Raji (cell line): ENCODE measurements around the gene LMBR1.

Experiments used
- POLR2A ChIP-seq: IDR thresholded peaks from 2 replicates; pipeline ENCODE4 v1.6.1; 2011; ENCODE audit warnings: low read depth, low read length, control low read depth; ENCODE audit not compliant: insufficient read depth

Gene LMBR1

DNA sequence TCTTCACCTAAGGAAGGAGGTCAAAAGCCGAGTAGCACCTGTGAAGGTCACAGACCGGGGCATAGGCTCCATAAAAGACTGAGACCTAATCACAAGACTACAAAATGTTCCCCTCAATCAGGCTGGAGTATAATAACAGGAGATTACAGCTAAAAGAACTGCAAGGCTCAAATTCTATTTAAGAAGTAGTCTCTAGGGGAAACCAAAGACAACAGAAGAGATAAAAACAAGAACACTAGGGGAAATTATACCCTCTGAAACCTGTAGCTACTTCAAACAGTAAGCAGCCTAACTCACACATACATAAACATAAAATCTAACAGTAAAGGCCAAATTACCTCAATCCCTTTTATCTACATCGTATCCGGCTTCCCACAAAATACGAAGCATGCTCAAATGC lies 38.3 kb downstream of the LMBR1 start:
- no peak for TF ChIP-seq POLR2A

DNA sequence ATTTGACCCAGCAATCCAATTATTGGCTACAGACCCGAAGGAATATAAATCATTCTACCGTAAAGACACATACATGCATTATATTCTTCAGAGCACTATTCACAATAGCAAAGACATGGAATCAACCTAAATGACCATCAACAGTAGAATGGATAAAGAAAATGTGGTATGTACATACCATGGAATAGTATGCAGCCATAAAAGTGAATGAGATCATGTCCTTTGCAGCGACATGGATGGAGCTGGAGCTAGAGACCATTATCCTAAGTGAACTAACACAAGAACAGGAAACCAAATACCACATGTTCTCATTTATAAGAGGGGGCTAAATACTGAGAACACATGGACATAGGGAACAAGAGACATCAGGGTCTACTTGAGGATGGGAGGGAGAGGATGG lies 44.0 kb downstream of the LMBR1 start:
- no peak for TF ChIP-seq POLR2A

DNA sequence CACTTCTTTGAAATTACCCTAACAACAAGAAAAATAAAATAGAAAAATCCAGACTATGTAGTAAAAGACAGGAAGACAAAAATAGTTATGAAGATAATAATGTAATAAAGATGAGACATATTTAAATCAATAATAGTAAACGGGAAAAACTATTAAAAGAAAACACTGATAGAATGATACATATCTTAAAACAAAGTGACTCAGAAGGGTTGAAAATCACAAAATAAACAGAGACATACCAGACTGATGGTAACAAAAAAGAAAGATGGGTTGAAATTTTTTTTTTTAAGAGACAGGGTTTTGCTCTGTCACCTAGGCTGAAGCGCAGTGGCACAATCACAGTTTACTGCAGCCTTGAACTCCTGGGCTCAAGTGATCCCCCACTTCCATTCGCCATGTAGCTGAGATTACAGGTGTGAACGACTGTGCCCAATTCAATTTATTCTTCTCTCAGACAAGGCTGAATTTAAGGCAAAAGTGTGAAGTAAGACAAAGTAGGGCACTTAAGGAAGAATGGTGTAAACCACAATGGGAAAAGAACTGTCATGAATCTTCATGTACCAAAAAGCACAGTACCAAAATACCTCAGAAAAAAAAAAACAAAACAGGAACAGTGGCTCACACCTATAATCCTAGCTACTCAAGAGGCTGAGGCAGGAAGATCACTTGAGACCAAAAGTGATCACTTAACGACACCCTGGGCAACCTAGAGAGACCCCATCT lies 47.4 kb downstream of the LMBR1 start:
- TF ChIP-seq POLR2A = no peak

DNA sequence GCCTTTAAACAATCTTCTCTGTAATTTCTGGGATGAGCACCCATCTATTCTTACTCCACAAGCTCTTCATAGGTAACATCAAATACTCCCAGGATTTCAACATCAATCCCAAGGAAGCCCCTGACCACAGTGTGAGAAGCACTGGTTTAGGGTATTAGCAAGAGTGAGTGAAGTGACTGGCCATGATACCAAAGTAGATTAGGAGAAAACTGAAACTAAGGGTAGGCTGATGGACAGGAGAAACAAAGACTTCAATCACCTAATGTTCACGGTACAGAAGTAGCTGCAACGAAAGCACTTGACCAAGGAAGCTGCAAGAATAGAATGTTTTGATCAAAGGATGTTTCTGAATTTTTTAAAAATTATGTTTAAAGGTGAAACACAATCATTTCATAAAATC lies 49.8 kb downstream of the LMBR1 start:
- TF ChIP-seq POLR2A = no peak

- no peak for TF ChIP-seq POLR2A
These were observed 50.2 kb downstream of the LMBR1 start for GRCh38 chr7:156842740-156843140.

GRCh38 chr7:156842317-156842716 lies 50.7 kb downstream of the LMBR1 start:
- TF ChIP-seq POLR2A = no peak

- TF ChIP-seq POLR2A = no peak
These were observed 51.5 kb downstream of the LMBR1 start for GRCh38 chr7:156841497-156841896.

- TF ChIP-seq POLR2A = no peak
These were observed 52.8 kb downstream of the LMBR1 start for GRCh38 chr7:156840134-156840533.

- no peak for TF ChIP-seq POLR2A
These were observed 56.5 kb downstream of the LMBR1 start for GRCh38 chr7:156836443-156836842.

DNA sequence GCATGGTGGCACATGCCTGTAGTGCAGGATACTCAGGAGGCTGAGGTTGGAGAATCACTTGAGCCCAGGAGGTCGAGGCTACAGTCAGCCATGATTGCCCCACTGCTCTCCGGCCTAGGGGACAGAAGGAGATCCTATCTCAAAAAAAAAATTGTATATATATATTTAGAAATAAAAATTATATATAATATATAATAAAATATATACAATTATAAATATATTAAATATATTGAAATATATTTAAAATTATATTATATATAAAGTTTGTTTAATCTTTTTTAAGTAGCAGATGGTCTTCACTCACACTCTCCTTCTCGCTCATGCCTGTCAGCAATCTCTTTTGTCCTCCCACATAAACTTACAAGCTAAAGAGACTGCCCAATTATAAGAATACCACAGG lies 58.5 kb downstream of the LMBR1 start:
- no peak for TF ChIP-seq POLR2A

DNA sequence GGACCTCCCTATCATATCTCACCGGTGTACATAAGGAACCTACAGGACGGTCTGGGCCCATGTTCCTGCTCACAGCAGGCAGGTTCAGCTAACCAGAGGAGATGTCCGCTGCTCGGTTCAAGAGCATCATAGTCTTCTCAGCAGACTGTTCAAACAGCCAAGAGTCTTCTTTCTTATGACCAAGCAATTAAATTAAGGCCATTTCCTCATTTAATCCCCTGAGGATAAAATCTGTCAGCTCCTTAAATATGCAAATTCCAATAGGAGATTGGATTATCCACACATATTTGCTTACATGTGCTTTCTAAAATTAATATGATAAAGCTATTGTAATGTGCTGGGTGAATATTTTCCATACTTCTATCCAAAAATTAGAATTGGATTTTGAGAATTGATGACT lies 59.7 kb downstream of the LMBR1 start:
- TF ChIP-seq POLR2A = no peak

- TF ChIP-seq POLR2A = no peak
These were observed 60.6 kb downstream of the LMBR1 start for GRCh38 chr7:156832195-156832877.

DNA sequence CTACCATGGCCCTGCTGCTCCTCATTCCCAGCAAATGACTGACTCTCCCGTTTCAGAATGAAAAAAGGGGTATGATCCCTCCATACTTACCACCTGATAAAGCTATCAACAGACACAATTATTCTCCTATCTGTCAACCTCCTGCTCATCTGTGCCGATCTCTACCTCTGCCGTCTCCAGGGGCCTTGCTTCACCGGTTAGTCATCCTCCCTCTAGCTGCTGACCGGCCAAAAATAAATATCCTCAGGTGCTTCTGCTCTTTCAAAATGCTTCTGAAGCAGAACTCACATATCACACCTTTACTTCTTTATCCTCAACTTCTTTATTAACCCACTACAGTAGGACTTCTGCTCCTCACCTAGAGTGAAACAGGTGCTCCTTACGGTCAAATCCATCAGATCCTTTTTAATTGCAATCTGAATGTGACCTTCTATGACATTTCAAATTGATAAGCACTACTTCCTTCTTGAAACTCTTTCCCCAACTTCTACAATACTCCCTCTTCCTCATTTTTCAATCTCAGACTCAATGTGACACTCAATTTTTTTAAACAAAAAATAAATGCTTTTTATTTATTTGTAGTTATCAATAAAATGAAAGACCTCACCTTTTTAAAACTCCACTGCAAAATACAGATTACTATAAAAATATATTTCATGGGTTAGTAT lies 63.2 kb downstream of the LMBR1 start:
- TF ChIP-seq POLR2A = no peak

DNA sequence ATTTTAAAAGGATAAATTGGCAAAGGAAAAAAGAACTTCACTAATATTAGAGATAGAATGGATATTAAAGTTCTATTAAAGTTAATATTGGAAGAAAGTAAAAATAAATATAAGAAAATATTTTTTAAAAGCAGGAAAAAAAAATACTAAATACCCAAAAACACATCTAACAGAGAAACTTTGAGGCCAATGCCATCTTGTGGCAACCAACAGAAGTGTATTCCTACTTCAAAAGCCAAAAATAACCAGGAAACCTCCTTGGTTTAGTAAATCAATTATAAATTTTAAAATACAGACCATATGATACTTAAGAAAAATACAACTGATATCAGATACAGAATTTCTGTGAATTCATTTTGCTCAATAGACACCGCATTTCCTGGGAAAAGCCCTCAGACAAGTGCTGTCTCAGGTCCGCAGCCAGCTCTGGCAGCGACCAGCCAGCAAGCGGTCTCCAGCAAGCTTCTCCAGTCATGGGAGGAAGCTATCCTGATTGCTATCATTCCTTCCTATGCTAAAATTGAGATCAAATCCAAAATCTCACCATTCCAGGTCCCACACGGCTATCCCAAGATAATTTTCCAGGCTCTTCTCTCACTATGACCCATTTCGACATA lies 65.3 kb downstream of the LMBR1 start:
- TF ChIP-seq POLR2A = no peak

- no peak for TF ChIP-seq POLR2A
These were observed 69.5 kb downstream of the LMBR1 start for GRCh38 chr7:156823435-156823834.
